ENCODE data around the gene EFHB.

Gene EFHB

GRCh38 chr3:19911452-19911851 is 22.6 kb downstream of the EFHB start:
- H3K4me2 ChIP-seq (ENCODE audit: insufficient read depth, low read length), result no peak overlapping the region
- DNase-seq, result no peak

GRCh38 chr3:19907523-19907922 is 26.5 kb downstream of the EFHB start:
- Histone ChIP-seq H3K27ac (ENCODE audit: low read length) (no peak overlapping the region), H3K27me3 (ENCODE audit: insufficient read depth, low read length, poor library complexity) (no peaks in the 10 kb centered on the region), H3K4me1 (ENCODE audit: insufficient read depth, low read length) (no peaks in the 10 kb centered on the region), H3K36me3 (ENCODE audit: insufficient read depth, low read length) (no peaks in the 10 kb centered on the region), H3K9me3 (ENCODE audit: insufficient read depth, low read length, severe bottlenecking) (no peaks in the 10 kb centered on the region), H3K9ac (ENCODE audit: low read depth, low read length) (no peak overlapping the region), H3K4me3 (ENCODE audit: low read depth in 1 of 2, low read length in 2 of 2) (no peak overlapping the region), H3K4me2 (ENCODE audit: insufficient read depth, low read length) (no peak overlapping the region), H3K79me2 (ENCODE audit: insufficient read depth, low read length) (no peaks in the 10 kb centered on the region), H4K20me1 (ENCODE audit: insufficient read depth, low read length) (no peaks in the 10 kb centered on the region), H2AFZ (ENCODE audit: low read depth, low read length) (no peak overlapping the region)
- TF ChIP-seq EZH2 (IDR thresholded peaks at IDR 0.05; ENCODE audit: borderline replicate concordance, low read depth, low read length, severe bottlenecking) (no peak), CTCF (IDR thresholded peaks at IDR 0.05; ENCODE audit: borderline replicate concordance, extremely low read depth, low read length, poor library complexity, severe bottlenecking) (no peak)
- ATAC-seq (ENCODE audit: insufficient read depth, low read depth), result no peak
- DNase-seq, result no peak

More at GRCh38 chr3:19911452-19911851, 22.6 kb downstream of the EFHB start:
- TF ChIP-seq CTCF (IDR thresholded peaks at IDR 0.05; ENCODE audit: borderline replicate concordance, extremely low read depth, low read length, poor library complexity, severe bottlenecking) (no peak), EZH2 (IDR thresholded peaks at IDR 0.05; ENCODE audit: borderline replicate concordance, low read depth, low read length, severe bottlenecking) (no peak)
- Histone ChIP-seq H3K4me1 (ENCODE audit: insufficient read depth, low read length) (no peaks in the 10 kb centered on the region), H2AFZ (ENCODE audit: low read depth, low read length) (no peak overlapping the region), H3K27ac (ENCODE audit: low read length) (no peak overlapping the region), H3K9me3 (ENCODE audit: insufficient read depth, low read length, severe bottlenecking) (no peaks in the 10 kb centered on the region), H3K79me2 (ENCODE audit: insufficient read depth, low read length) (no peaks in the 10 kb centered on the region), H3K4me3 (ENCODE audit: low read depth in 1 of 2, low read length in 2 of 2) (no peak overlapping the region), H3K36me3 (ENCODE audit: insufficient read depth, low read length) (no peaks in the 10 kb centered on the region), H4K20me1 (ENCODE audit: insufficient read depth, low read length) (no peaks in the 10 kb centered on the region), H3K27me3 (ENCODE audit: insufficient read depth, low read length, poor library complexity) (no peaks in the 10 kb centered on the region), H3K9ac (ENCODE audit: low read depth, low read length) (no peak overlapping the region)
- no peak for ATAC-seq (ENCODE audit: insufficient read depth, low read depth)

- no peak for ATAC-seq (ENCODE audit: insufficient read depth, low read depth)
- no peak for DNase-seq
Measured at GRCh38 chr3:19903649-19904048, 30.4 kb downstream of the EFHB start.

More at GRCh38 chr3:19903649-19904048, 30.4 kb downstream of the EFHB start:
- TF ChIP-seq CTCF (IDR thresholded peaks at IDR 0.05; ENCODE audit: borderline replicate concordance, extremely low read depth, low read length, poor library complexity, severe bottlenecking) (no peak), EZH2 (IDR thresholded peaks at IDR 0.05; ENCODE audit: borderline replicate concordance, low read depth, low read length, severe bottlenecking) (no peak)
- H3K36me3 ChIP-seq (ENCODE audit: insufficient read depth, low read length), result no peaks in the 10 kb centered on the region
- H3K9ac ChIP-seq (ENCODE audit: low read depth, low read length), result no peak overlapping the region
- H3K4me1 ChIP-seq (ENCODE audit: insufficient read depth, low read length), result no peaks in the 10 kb centered on the region
- H2AFZ ChIP-seq (ENCODE audit: low read depth, low read length), result no peak overlapping the region
- H3K79me2 ChIP-seq (ENCODE audit: insufficient read depth, low read length), result no peaks in the 10 kb centered on the region
- no peaks in the 10 kb centered on the region for H4K20me1 ChIP-seq (ENCODE audit: insufficient read depth, low read length)
- H3K27me3 ChIP-seq (ENCODE audit: insufficient read depth, low read length, poor library complexity), result no peaks in the 10 kb centered on the region
- no peaks in the 10 kb centered on the region for H3K9me3 ChIP-seq (ENCODE audit: insufficient read depth, low read length, severe bottlenecking)
- H3K27ac ChIP-seq (ENCODE audit: low read length), result no peak overlapping the region
- no peak overlapping the region for H3K4me2 ChIP-seq (ENCODE audit: insufficient read depth, low read length)
- H3K4me3 ChIP-seq (ENCODE audit: low read depth in 1 of 2, low read length in 2 of 2), result no peak overlapping the region
